GM19324 (cell line): ENCODE results near the gene PRDM2.

Experiments
- ATAC-seq: cut with Tn5 transposase; IDR thresholded peaks from one replicate; pipeline ENCODE4 v1.9.1; 2021; ENCODE audit warnings: mild to moderate bottlenecking, moderate library complexity; ENCODE audit not compliant: unreplicated experiment, low FRiP score

PRDM2 gene

DNA sequence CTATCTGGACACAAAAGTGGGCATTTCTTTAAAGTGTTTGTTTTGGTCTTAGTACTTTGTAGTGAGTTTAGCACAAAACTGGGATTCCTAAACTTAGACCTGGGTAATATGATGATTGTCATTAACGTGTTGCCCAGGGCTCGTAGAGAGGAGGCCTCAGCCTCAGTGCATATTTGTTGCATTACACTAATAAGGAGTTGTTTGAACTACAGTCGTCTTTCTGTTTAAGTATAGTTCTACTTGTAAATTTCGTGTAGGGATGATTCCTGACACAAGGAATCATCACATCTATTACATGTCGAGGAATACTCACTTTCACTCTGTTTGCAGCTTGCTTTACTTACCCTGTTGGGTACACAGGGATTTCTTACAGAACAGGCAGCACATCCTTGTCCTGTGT lies 85.0 kb downstream of the PRDM2 start:
- ATAC-seq = no peak

DNA sequence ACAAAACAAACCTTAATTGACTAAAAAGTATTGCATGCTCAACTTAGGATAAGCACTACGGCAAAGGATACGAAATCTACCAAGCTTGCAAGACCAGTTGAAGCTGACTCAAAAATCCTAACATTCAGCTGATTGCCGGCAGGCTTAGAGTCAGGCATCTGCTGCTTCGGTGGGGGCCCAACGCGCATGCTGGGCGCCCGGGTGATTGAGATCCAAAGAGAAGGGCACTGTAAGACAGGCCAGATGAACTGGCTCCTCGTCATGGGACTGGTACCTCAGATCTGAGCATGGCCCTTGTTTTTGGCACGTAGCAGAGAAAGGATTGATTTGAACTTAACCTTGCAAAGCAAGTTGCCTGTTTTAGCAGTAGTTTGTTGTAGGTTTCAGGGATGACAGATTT lies 86.6 kb downstream of the PRDM2 start:
- ATAC-seq = no peak

DNA sequence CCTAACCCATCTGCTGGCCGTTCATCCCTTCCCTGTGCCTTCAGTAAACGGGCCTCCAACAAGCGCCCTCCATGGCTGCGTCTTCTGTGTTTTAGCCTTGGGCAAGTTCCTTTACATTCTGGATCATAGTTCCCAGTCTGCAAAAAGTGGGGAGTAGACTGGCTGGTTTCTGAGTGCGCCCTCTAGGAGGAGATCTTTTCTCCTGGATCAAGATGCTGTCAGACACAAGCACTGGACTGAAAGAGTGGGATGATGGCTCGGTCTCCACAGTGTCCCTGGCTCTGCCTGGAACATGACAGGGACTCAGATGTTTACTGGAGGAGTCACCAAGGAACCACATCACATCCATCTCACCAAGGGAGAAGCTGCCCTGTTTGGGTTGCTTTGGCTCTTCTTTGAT lies 88.8 kb downstream of the PRDM2 start:
- no peak for ATAC-seq

- ATAC-seq = no peak
These were observed 90.5 kb downstream of the PRDM2 start for GRCh38 chr1:13790290-13791030.

- ATAC-seq = no peak
These were observed 92.4 kb downstream of the PRDM2 start for GRCh38 chr1:13792419-13792818.

- ATAC-seq = no peak
These were observed 93.2 kb downstream of the PRDM2 start for GRCh38 chr1:13793088-13793730.

GRCh38 chr1:13794231-13795187 lies 94.5 kb downstream of the PRDM2 start:
- ATAC-seq = no peak

DNA sequence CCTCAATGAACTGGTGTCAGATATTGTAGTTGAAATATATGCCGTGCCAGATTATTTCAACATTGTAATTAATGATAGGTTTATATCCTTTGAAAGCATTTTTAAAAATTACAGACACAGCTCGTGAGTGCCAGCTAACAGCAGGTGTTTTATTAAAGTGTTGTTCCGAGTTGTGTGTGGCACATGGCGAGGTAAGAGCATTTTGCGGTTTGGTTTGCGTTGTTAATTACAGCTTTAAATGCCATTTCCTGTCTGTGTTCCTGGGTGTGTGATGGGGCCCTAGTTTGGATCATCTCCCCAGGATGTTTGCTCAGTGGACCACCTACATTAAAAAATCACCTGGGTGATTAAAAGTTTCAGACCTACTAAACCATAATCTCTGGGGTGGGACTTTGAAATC lies 97.4 kb downstream of the PRDM2 start:
- no peak for ATAC-seq

- ATAC-seq = no peak
These were observed 98.1 kb downstream of the PRDM2 start for GRCh38 chr1:13798120-13798519.

- no peak for ATAC-seq
These were observed 99.7 kb downstream of the PRDM2 start for GRCh38 chr1:13799502-13800283.

GRCh38 chr1:13801232-13801631 lies 101.2 kb downstream of the PRDM2 start:
- ATAC-seq = no peak

- no peak for ATAC-seq
These were observed 101.9 kb downstream of the PRDM2 start for GRCh38 chr1:13801655-13802486.

DNA sequence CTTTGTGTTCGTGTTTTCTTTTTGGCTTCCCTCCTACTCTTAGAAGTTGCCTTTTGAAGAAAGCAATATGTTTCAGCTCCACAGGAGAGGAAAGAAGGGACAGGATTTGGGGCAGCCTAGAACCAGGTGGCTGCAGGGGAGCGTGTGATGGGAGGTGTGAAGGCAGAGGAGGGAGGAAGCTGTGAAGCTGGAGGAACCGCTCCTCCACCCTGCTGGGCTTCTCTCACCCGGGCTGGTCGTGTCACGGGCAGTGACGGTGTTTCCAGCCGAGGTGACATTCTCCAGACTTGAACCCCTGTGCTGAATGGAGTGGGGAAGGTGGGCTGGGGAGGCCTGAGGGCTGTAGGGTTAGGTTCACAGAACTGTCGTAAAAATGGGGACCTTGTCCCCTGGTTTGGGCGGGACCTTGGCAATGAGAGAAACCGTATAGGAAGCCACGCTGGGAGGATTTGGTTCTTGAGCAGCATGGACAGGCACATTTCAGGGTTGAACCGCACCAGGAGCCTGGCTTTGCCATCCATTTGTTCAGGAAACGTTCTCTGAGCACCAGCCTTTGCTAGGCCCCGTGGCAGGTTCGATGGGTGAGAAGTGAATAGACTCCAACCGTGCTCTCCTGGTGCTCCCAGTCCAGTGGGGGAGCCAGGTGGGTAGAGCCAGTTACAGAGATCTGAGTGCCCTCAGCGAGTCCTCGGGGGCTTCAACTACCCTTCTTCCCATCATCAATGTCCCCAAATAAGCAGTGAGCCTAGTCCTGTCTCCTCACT lies 103.0 kb downstream of the PRDM2 start:
- no peak for ATAC-seq

GRCh38 chr1:13803546-13804239 lies 103.7 kb downstream of the PRDM2 start:
- no peak for ATAC-seq

DNA sequence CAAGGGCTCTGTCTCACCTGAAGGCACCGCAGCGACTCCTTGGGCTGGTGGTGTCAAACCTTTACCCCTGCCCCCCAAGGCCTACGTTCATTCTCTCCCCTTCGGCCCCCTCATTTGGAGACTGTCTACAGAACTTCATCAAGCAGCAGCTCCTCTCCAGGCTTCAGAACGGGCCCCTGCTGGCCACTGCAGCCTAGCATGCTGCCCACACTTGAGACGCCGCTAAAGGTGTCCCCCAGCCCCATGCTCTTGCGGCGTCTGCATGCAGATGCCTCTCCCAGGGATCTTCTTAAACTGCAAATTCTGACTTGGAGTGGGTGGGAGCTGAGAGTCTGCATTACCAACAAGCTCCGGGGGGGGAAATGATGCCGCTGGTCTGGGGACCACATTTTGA lies 104.2 kb downstream of the PRDM2 start:
- no peak for ATAC-seq

DNA sequence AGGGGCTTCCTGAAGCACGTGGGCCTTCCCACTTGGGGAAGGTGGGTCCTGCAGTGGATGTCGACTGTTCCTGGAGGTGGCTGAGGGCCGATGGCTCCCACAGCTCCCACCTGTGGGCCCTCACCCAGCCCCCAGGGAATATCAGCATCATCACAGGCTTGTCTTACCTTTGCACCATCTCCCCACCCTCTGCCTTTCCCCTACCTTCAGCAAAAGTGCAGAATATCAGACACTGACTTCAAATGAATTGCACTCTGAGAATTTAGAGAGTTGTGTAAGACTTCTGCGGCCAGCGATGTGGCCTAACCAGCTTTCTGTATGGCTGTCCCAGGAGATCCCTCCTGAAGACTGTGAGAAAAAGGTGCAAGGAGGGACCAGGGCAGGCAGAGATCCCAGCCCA lies 105.4 kb downstream of the PRDM2 start:
- ATAC-seq = no peak

DNA sequence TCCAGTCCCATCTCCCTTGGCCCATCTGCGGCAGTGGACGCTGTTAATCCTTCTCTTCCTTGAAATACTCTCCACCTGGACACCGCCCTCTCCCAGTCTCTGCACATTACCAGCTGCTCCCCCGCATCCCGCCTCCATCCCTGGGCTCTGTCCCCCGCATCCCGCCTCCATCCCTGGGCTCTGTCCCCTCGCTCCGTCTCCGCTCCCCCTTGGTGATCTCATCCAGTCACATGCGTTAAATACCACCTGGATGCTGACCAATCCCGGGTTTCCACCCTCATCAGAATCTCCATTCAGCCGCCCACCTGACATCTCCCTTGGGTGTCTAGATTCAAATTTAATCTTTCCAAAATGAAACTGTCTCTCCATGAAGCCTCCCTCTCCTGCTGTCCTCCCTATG lies 106.1 kb downstream of the PRDM2 start:
- no peak for ATAC-seq

- ATAC-seq = no peak
These were observed 107.2 kb downstream of the PRDM2 start for GRCh38 chr1:13807209-13807608.
